ENCODE measurements around the gene EIF4G1. TPM values are rescaled to one million over a fixed set of nuclear protein-coding genes. Genes with fewer than 3 reads are reported as not detected.

The EIF4G1 gene
- total and polyA plus RNA-seq, 2 of the 4 experiments (the other 2 are of a cell fraction), result 225 to 274 TPM

GRCh38 chr3:184351511-184352148, 37.2 kb downstream of the EIF4G1 start:
- Histone ChIP-seq H3K27ac (ENCODE audit: insufficient read depth, low read length) (no peak overlapping the region), H2AK5ac (ENCODE audit: low read depth, low read length) (no peak overlapping the region), H3K36me3 (ENCODE audit: control insufficient read depth, insufficient read depth, low read length) (peaks cover 20% of the 10 kb centered on the region), H4K5ac (ENCODE audit: low read depth, low read length) (no peak overlapping the region), H2AK9ac (replicated peaks; ENCODE audit: low read depth, low read length, poor library complexity) (no peak overlapping the region), H2BK20ac (ENCODE audit: low read depth, low read length) (no peak overlapping the region), H3K9ac (ENCODE audit: low read depth, low read length) (no peak overlapping the region), H2AFZ (replicated peaks; ENCODE audit: low read length, poor library complexity) (no peak overlapping the region), H4K20me1 (ENCODE audit: insufficient read depth, low read length) (peaks cover 3% of the 10 kb centered on the region), H2BK120ac (ENCODE audit: low read depth, low read length) (no peak overlapping the region), H3K14ac (replicated peaks; ENCODE audit: low read depth, low read length) (no peak overlapping the region), H3K18ac (ENCODE audit: low read depth, low read length) (no peak overlapping the region), H3K4me1 (ENCODE audit: control insufficient read depth, insufficient read depth, low read length) (peaks cover 1% of the 10 kb centered on the region; the same call in 1 of the 2 replicates), H3K4me2 (ENCODE audit: low read depth, low read length) (no peak overlapping the region), H3K56ac (ENCODE audit: extremely low read depth, insufficient read depth, low read length) (no peak overlapping the region), H3K27me3 (ENCODE audit: control insufficient read depth, insufficient read depth, low read length) (no peaks in the 10 kb centered on the region), H3K23ac (ENCODE audit: low read depth, low read length) (no peak overlapping the region), H3K79me1 (ENCODE audit: low read depth in 1 of 2, low read length in 2 of 2) (no peaks in the 10 kb centered on the region), H4K91ac (ENCODE audit: insufficient read depth, low read depth, low read length) (no peak overlapping the region), H3K9me1 (ENCODE audit: insufficient read depth, low read length) (peaks cover 9% of the 10 kb centered on the region; the same call in 1 of the 2 replicates), H2BK15ac (ENCODE audit: low read depth, low read length) (no peak overlapping the region), H3K4me3 (ENCODE audit: insufficient read depth, low read depth, low read length) (no peak overlapping the region), H3K9me3 (ENCODE audit: control insufficient read depth, insufficient read depth, low read length) (no peaks in the 10 kb centered on the region), H3K4ac (ENCODE audit: low read depth, low read length) (no peak overlapping the region), H2BK5ac (ENCODE audit: low read depth, low read length, poor library complexity, severe bottlenecking) (no peak overlapping the region), H4K8ac (ENCODE audit: low read depth in 2 of 2, low read length in 2 of 2) (no peak overlapping the region)
- 57% methylated on average over 5 of the region's 9 CpGs; no CpG with 5 or more reads in 1 of the 2 experiments for WGBS, 2 experiments (ENCODE audit: extremely low coverage in 2 of 2, insufficient read length in 1 of 2)
- DNase-seq (no peak), ATAC-seq (ENCODE audit: low read depth) (no peak)
- in situ Hi-C loops (cut with MboI; ENCODE audit: low sequenced_read_pairs), result no loop called here
- POLR2A ChIA-PET (ENCODE audit: unreplicated experiment), result no interaction called here
- BruUV-seq (replicated peaks), result no TSS peak
- CTCF ChIA-PET, result no interaction called here
- intact Hi-C loops (cut with micrococcal nuclease), result no loop called here
- TF ChIP-seq MAFK (IDR thresholded peaks at IDR 0.05; ENCODE audit: low read depth, low read length) (no peak), RAD21 (IDR thresholded peaks at IDR 0.05; ENCODE audit: low read length) (no peak), BHLHE40 (IDR thresholded peaks at IDR 0.05; ENCODE audit: low read depth, low read length) (no peak)
- dilution Hi-C loops (cut with HindIII; ENCODE audit: low sequenced_read_pairs, unreplicated experiment), result loop anchor here (25.0 kb wide), 1 partner anchor 186 kb away; no protein-coding TSS in a partner anchor

All from IMR-90 (cell line).